GM18498 (cell line): Measurements from ENCODE around the gene PPP2R2C.

Experiments
- ATAC-seq: cut with Tn5 transposase; IDR thresholded peaks from one replicate; pipeline ENCODE4 v1.9.1; 2021; ENCODE audit warnings: mild to moderate bottlenecking, moderate library complexity; ENCODE audit not compliant: unreplicated experiment

Gene PPP2R2C

DNA sequence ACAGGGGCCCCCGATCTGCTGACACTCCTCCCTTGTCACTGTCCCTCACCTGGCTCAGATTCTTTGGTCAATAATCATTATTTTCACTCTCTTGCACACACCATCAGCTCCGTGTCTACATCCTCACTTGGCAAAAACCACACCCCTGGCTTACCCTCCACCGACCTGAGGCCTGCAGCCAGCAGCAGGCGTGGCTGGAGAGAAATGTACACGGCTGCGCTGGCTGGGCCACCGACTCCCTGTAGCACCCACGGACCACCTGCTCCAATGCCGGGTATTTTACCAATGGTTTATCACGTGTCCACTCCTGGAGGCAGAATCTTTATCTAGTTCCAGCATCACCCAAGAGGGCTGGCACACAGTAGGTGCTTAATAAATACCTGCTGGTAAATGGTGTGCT lies 104.3 kb downstream of the PPP2R2C start:
- no peak for ATAC-seq

DNA sequence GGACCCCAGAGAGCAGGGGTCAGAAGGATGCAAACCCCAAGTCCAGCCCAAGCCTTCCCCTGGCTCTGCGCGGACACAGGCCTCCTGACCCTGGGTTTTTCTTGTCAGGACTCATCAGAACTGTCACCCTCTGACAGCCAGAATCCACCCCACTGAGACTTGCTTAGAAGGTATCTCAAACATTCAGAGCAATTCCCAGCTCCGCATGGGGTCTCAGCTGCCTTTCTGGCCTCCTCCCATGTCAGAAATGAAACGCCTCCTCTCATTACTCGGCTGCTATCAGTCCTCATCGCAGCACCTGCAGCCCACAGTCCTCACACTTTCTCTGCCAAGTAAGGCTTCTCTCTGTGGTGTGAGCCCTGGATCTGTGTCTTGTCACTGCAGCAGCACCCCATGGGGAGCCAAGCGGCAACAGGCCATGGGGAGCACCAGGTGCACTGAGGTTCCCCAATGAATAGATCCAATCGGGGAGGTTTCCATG lies 105.0 kb downstream of the PPP2R2C start:
- no peak for ATAC-seq

DNA sequence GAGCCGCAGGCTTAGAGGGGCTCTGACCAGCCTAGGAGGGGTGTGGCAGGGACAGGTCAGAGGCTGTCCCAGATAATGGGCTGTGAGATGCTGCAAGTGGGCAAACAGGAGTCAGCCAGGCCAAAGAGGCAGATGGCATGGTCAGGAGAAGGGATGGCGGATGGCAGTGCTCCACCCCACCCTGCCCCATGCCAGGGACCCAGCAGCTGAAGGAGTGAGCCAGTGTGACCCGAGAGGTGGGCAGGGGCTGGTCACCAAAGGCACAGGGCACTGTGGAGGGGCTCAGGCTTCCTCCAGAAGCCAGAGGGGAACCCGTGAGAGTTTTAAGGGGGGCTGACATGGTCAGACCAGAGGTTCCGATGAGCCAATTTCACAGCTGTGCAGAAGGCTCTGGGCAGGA lies 105.8 kb downstream of the PPP2R2C start:
- ATAC-seq, result no peak

DNA sequence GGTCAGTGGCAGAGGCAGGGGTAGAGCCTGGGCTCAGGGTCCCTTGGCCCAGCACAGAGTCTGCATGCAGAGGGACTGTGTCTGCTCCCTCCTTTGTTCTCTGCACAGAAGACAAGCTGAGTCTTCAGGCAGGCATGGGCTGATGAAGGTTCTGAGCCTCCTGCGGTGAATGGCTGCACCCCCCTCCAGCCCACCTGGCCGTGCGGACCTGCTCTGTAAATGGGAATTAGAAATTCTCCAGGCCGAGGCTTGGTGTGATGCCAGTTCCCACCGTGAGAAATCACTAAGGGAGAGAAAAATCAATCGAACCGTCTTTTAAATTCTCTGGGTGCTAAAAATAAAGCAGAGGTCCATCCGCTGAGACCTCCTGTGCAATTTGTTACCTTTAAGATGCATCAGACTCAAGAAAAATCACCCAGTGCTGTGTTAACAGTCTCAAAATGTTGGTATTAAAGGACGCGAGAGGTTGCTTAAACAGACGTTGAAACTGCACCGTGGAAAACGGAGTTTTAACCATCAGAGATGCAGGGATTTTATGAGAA lies 106.8 kb downstream of the PPP2R2C start:
- no peak for ATAC-seq

DNA sequence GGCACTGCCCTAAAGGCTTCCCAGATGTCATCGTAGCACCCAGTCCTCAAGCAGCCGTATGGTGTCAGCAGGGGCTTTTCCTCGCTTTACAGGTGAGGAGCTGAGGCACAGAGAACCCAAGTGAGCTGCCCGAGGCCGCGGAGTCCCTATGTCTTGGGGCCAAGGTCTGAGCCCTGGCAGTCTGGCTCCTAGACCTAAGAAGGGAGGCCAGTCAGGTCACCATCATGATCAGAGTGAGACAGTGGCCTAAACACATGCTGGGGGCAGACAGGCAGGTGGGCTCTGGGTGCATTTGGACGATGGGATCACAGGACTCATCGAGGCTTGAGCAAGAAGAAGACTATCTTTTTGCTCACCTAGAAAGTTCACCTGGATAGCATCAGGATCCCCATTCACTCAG lies 107.8 kb downstream of the PPP2R2C start:
- ATAC-seq, result no peak

- no peak for ATAC-seq
Observed at GRCh38 chr4:6364146-6364545, 108.3 kb downstream of the PPP2R2C start.

GRCh38 chr4:6362896-6363295 lies 109.5 kb downstream of the PPP2R2C start:
- ATAC-seq, result no peak

DNA sequence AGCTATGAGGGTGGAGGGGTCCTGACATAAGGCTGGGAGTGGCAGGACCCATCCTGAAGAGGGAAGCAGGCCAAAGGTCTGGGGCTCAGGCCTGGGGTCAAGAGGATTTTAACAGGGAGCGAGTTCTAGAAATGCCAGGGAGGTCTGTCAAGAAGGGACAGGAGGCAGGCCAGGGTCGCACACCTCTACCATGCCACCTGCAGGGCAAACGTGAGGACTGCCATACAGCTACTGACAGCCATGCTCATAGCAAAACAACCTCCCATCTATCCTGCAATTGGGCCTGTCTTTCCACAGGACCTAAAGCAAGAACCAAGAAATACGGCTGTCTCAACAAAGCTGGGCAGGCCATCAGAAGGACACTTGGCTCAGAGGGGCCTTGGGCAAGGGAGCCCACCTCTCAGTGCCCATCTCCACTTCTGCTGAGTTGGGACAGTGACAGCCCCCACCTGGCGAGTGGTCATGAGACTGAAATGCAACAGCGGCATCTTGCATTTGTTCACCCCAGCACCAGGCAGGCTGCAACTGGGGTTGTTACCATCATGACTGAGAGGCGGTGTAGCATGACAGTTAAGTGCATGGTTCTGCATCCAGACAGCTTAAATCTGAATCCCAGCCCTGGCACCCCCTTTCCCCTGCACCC lies 110.0 kb downstream of the PPP2R2C start:
- no peak for ATAC-seq

DNA sequence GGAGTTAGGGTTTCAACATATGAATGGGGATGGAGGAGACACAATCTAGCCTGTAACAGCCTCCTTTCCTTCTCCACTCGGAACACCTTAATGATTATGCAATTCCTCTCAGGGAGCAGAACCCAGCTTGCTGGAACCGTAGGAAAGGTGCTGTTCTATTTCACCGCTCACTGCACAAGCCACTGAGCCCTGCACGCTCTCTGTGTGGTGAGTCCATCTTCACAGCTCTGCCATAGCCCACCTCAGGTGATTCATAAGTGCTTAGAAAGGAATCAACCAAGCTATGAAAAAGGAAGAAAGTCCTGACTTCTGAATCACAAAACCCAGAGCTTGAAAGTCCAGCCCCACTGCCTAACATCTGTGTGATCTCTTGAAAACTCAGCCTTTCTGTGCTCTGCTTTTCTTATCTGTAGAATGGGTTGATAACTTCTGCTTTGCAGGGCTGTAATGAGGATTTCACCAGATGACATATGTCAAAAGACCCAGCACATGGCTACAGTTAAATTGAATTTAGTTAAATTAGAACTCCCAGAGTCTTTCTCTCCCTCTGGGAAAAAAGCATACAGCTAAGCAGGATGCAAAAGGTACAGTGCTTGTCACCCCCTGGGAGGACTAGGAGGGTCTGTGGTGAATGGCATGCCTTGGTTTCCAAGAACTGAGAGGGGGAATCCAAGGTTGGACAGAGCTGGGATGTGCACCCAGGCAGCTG lies 111.2 kb downstream of the PPP2R2C start:
- no peak for ATAC-seq

DNA sequence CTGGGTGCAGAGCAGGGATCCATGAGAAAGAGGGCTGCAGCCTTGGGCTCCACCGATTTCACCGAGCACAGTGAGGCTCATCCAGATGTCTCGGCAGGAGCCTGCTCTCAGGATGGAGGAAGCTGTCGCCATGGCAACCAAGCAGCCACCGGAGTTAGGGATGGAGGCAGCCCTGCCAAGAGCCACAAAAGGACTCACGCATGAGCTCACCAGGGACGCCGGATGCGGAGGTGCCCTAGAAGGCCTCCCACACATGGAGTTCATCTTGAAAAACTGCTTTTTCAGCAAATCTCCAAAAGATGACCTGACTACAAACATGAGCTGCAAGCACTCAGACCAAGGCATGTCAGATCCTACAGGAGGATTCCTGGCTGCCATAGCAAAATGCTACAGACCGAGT lies 112.0 kb downstream of the PPP2R2C start:
- no peak for ATAC-seq

DNA sequence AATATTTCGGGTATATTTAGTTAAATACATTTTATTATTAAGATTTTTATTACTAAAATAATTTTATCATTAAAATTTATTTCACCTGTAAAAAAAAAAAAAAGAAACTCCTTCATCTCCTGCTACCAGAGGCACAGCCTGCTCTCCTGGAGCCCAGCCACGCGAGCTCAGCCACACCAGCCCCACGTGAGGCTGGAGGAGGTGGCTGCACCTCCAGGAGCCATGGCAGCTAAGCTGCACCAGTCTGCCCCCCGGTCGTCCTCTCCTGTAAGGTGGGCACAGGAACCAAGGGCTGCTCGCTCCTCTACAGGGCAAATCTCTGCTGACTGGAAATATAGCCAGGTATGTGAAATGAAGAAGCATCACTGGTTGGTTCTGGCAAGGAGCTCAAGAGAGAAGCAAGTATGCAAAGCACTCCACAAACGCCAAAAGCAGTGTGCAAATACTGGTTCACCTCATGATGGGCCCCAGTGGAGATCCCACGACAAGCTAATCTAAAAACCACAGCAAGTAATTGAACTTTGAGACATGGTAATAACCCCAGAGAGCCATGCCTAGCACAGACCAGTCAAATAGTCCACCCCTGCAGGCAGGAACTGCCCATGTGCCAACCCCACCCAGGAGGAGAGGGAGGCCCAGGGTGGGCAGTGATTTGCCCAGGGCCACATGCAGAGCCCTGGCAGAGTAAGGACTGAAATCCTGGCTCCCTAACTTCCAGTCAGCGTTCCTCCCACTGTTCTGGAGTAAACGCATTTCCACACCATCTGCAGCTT lies 112.7 kb downstream of the PPP2R2C start:
- no peak for ATAC-seq

GRCh38 chr4:6357476-6357875 lies 114.9 kb downstream of the PPP2R2C start:
- ATAC-seq, result no peak

GRCh38 chr4:6356076-6356560 lies 116.3 kb downstream of the PPP2R2C start:
- ATAC-seq, result no peak

- no peak for ATAC-seq
Observed at GRCh38 chr4:6355052-6355451, 117.4 kb downstream of the PPP2R2C start.

DNA sequence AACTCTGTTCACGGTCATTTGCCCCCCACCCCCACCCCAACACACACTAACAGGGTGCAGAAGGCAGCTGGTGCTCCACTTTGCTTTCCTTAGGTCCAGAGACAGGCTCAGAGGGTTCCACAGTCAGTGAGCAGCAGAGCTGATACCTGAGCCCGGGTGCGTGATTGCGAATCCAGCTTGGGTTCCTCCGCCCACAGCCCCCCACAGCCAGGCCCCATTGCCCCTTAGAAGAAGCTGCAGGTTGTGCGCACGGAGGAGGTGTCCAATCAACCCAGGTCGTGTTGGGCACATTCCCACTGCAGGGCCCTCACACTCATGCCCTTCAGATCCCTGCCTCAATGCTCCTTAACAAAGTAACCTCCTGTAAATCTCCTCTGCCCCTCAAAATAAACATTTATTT lies 117.8 kb downstream of the PPP2R2C start:
- ATAC-seq, result no peak

GRCh38 chr4:6354119-6354518 lies 118.3 kb downstream of the PPP2R2C start:
- ATAC-seq, result no peak

GRCh38 chr4:6352031-6352692 lies 120.3 kb downstream of the PPP2R2C start:
- no peak for ATAC-seq

DNA sequence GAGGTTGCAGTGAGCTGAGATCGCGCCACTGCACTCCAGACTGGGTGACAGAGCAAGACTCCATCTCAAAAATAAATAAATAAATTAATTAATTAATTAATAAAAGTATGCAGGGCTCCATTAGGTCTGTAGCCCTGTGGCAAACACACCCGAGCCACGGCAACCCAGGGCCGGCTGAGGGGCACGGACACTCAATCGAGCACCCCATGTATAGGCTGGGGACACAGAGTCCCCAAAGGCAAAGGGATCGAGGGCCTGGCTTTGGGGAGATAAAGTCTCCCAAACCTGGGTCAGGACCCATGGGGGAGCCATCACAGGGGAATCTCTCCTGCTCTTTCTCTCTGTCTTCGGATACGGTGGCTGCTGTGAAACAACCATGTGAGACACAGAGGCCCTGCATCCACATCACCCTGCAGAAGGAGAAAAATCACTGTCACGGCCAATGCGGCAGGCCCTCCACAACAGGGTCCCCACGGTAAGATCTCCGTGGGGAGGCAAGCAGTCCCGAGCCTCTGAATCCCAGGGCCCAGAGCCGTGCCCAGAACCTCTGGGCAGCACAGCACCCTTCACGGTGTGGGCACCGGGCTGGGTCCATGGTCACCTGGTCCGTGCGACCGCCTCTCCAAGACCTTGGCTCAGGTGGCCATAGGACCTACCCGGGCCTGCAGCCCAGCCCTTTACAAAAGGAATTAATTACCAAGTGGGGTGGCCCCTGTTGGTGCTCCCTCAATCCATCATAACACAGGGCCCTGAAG lies 121.0 kb downstream of the PPP2R2C start:
- ATAC-seq, result no peak

DNA sequence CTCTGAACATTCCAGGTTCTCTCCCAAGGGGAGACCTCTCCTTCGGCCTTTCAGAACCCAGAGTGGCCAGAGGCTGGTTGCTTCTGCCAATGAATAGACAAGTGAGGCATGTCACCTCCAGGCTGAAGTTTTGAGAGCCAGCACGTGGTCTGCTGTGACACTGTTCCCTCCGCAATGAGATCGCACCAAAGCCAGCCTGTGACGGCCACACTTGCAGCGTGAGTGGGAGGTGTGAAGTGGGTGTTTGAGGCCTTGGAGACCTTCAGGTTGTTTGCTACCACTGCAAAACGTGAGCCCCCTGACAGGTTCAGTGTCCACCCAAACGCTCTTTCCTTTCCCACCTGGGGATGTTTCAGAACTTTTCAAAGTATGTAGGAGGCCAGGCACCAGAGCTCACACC lies 121.8 kb downstream of the PPP2R2C start:
- no peak for ATAC-seq

- ATAC-seq, result no peak
Observed at GRCh38 chr4:6349896-6350603, 122.4 kb downstream of the PPP2R2C start.
